Lung (tissue), 12 donors: Measurements from ENCODE around the gene KCTD17. TPM values are rescaled to one million over a fixed set of nuclear protein-coding genes. Genes with fewer than 3 reads are reported as not detected.

Experiments
- ATAC-seq: fragments of 200-7000 bp; cut with Tn5 transposase; one replicate; pipeline ENCODE4 v1.9.1; 2020; ENCODE audit warnings: moderate number of reproducible peaks; ENCODE audit not compliant: insufficient read depth, low FRiP score
- DNase-seq, 3 donors: peaks; one replicate each; pipeline ENCODE4 v3.0.0-alpha.2; 2013 to 2017
- H3K27ac ChIP-seq, 2 donors: one replicate each; pipeline ENCODE4 v1.5.1; 2013; ENCODE audit warnings: mild to moderate bottlenecking in 2 of 2, moderate library complexity in 2 of 2, control low read depth in 1 of 2, inconsistent platforms in 1 of 2, low read depth in 1 of 2, low read length in 1 of 2
- H3K27me3 ChIP-seq, 3 donors: one replicate each; pipeline ENCODE4 v1.5.1; 2013; ENCODE audit warnings: low read length in 2 of 3; ENCODE audit not compliant: control insufficient read depth in 3 of 3, insufficient read depth in 3 of 3
- H3K36me3 ChIP-seq, 4 donors: one replicate each; pipeline ENCODE4 v1.5.1; 2013; ENCODE audit warnings: low read length in 4 of 4, mild to moderate bottlenecking in 1 of 4, moderate library complexity in 1 of 4; ENCODE audit not compliant: control insufficient read depth in 4 of 4, insufficient read depth in 4 of 4
- H3K4me1 ChIP-seq, 5 donors: one replicate each; pipeline ENCODE4 v1.5.1; 2013; ENCODE audit warnings: low read length in 5 of 5, mild to moderate bottlenecking in 2 of 5, moderate library complexity in 1 of 5; ENCODE audit not compliant: control insufficient read depth in 5 of 5, insufficient read depth in 5 of 5
- H3K4me3 ChIP-seq: one replicate; pipeline ENCODE4 v1.5.1; 2013; ENCODE audit warnings: mild to moderate bottlenecking, control low read depth, moderate library complexity
- H3K9ac ChIP-seq, 2 donors: one replicate each; pipeline ENCODE4 v1.5.1; 2013; ENCODE audit warnings: low read length in 2 of 2, control low read depth in 1 of 2; ENCODE audit not compliant: insufficient read depth in 1 of 2
- H3K9me3 ChIP-seq, 4 donors: one replicate each; pipeline ENCODE4 v1.5.1; 2013; ENCODE audit warnings: low read length in 3 of 4, mild to moderate bottlenecking in 1 of 4, moderate library complexity in 1 of 4; ENCODE audit not compliant: control insufficient read depth in 4 of 4, insufficient read depth in 3 of 4
- WGBS, 2 donors: extraction: QIAGEN DNeasy Blood & Tissue Kit; methylation state at CpG; one replicate each; pipeline ENCODE4 v1.1.7; 2013; 5-methylcytosine and 5-hydroxymethylcytosine counted together
- polyA plus RNA-seq, 2 donors: library from polyadenylated mRNA; stranded (reverse); fragments of 200-250 nt; gene quantifications; one replicate each; pipeline ENCODE4 v1.2.1, GENCODE V29; 2013
- total RNA-seq, 2 donors: library from RNA; depleted of rRNA in 1 of 2; stranded (reverse); fragments of >200 nt in 1 of 2; gene quantifications; one replicate each; pipeline ENCODE4 v1.2.1, GENCODE V29; 2014 to 2021
- TF ChIP-seq, protein P1 (sequence below): IDR thresholded peaks from 2 replicates; pipeline ENCODE4 v1.5.1; 2012; ENCODE audit warnings: mild to moderate bottlenecking; ENCODE audit errors: control extremely low read depth, extremely low read depth
- donor health status: control.
- donor health status: control.
- donor health status: Bipolar disorder and iron deficiency.
- donor health status: healthy.
- donor health status: DM: yes; HTN: yes; CAD: no.

The KCTD17 gene
- total and polyA plus RNA-seq, 4 donors: 9.7 to 26.0 (median 18.3) TPM

DNA sequence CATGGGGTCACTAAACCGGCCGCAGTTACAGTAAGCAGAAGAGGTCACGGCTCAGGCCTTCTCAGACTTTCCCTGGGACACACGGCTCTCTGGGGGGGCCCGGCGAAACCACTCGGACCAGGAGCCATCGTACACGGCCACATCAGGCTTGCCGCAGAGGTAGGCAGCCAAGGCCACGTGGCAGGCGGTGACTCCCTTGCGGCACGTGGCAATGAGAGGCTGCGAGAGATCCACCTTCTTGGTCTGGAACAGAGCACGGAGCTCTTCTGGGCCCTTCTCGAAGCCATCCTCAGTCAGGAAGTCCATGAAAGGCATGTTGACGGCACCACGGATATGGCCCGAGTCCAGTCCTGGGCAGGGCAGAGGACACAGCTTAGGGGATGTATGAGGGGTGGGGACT is 40.6 kb upstream of the KCTD17 start:
- H3K27ac ChIP-seq: no peak overlapping the region
- DNase-seq: no peak
- H3K4me1 ChIP-seq: peaks cover 0 to 13% (median 0%) of the 10 kb centered on the region in 5 donors
- H3K36me3 ChIP-seq: no peaks in the 10 kb centered on the region
- no peak for ATAC-seq
- H3K9me3 ChIP-seq: no peaks in the 10 kb centered on the region
- H3K4me3 ChIP-seq: no peak overlapping the region
- 87 to 91% methylated on average over 20 of the region's 20 CpGs for WGBS, 2 donors
- TF ChIP-seq, protein P1, sequence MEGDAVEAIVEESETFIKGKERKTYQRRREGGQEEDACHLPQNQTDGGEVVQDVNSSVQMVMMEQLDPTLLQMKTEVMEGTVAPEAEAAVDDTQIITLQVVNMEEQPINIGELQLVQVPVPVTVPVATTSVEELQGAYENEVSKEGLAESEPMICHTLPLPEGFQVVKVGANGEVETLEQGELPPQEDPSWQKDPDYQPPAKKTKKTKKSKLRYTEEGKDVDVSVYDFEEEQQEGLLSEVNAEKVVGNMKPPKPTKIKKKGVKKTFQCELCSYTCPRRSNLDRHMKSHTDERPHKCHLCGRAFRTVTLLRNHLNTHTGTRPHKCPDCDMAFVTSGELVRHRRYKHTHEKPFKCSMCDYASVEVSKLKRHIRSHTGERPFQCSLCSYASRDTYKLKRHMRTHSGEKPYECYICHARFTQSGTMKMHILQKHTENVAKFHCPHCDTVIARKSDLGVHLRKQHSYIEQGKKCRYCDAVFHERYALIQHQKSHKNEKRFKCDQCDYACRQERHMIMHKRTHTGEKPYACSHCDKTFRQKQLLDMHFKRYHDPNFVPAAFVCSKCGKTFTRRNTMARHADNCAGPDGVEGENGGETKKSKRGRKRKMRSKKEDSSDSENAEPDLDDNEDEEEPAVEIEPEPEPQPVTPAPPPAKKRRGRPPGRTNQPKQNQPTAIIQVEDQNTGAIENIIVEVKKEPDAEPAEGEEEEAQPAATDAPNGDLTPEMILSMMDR: no peak
- H3K27me3 ChIP-seq: no peaks in the 10 kb centered on the region
- no peak overlapping the region for H3K9ac ChIP-seq

DNA sequence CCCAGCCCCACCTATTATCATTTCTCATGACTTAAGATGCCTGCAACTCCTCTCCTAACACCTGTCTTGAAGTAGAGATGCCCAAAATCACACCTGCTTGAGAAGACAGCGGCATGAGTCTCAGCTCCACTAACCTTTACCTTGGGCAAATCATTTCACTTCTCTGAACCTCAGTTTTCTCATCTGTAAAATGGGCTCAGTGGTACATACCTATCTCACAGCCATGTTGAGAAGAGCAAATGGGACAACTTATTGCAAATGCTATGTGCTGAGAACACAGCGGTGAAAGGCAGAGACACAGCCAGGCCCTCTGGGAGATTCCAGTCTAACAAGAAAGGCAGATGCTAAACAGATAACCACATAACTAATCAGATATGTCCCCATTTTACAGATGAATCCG is 40.1 kb upstream of the KCTD17 start:
- DNase-seq: no peak
- Histone ChIP-seq H3K27ac (no peak overlapping the region), H3K27me3 (no peaks in the 10 kb centered on the region), H3K36me3 (peaks cover 0 to 4% (median 0%) of the 10 kb centered on the region in 4 donors), H3K9me3 (no peaks in the 10 kb centered on the region), H3K4me3 (no peak overlapping the region), H3K4me1 (peaks cover 0 to 13% (median 2%) of the 10 kb centered on the region in 5 donors), H3K9ac (no peak overlapping the region)
- no peak for ATAC-seq
- WGBS, 2 donors: 94 to 97% methylated on average over 3 of the region's 3 CpGs
- TF ChIP-seq, protein P1: no peak

DNA sequence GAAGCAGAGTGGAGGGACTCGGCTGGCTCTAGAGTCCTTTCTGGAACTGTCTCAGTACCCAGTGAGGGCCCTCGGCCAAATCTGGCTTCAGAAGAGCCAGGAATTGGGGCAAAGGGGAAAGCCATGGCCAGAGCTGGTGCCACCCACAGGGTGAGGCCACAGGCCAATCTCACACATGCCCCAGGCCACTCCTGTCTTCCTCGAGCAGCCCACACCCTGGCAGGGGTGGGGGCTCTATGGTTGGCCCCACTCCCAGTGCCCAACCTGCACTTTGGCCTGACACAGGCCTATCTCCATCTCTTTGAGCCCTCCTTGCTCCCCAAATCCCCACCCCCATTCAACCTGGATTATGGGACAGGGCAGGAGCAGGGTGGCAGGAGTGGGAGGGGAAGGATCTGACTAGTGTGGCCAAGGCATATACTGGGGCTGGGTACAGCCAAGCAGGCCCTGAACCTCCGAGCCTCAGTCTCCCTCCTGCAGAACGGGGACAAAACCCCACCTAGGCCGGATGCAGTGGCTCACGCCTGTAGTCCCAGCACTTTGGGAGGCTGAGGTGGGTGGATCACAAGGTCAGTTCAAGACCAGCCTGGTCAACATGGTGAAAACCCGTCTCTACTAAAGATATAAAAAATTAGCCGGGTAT is 39.2 kb upstream of the KCTD17 start:
- Histone ChIP-seq H3K36me3 (peaks cover 0 to 4% (median 0%) of the 10 kb centered on the region in 4 donors), H3K4me1 (peaks cover 0 to 18% (median 11%) of the 10 kb centered on the region in 5 donors), H3K9me3 (no peaks in the 10 kb centered on the region), H3K9ac (no peak overlapping the region), H3K4me3 (no peak overlapping the region), H3K27me3 (no peaks in the 10 kb centered on the region), H3K27ac (no peak overlapping the region)
- DNase-seq (no peak), ATAC-seq (no peak)
- 81 to 94% methylated on average over 8 to 9 of the region's 9 CpGs for WGBS, 2 donors
- TF ChIP-seq, protein P1: no peak

DNA sequence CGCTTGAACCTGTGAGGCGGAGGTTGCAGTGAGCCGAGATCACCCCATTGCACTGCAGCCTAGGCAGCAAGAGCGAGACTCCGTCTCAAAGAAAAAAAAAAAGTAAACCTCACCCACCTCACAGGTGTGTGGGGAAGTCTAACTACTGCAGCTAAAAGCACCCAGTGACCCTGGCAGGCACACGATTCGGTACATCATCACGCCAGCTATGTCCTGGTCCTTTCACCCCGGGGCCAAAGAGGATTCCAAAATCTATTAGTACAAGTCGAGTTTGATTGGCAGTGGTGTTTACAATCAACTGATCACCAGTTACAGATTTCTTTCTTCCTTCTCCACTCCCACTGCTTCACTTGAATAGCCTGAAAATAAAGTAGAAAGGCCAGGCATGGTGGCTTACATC is 38.6 kb upstream of the KCTD17 start:
- TF ChIP-seq, protein P1: no peak
- Histone ChIP-seq H3K27ac (no peak overlapping the region), H3K27me3 (no peaks in the 10 kb centered on the region), H3K4me3 (no peak overlapping the region), H3K9ac (no peak overlapping the region), H3K9me3 (no peaks in the 10 kb centered on the region), H3K4me1 (peaks cover 0 to 22% (median 15%) of the 10 kb centered on the region in 5 donors), H3K36me3 (peaks cover 0 to 8% (median 0%) of the 10 kb centered on the region in 4 donors)
- ATAC-seq (no peak), DNase-seq (no peak)
- 84 to 92% methylated on average over 10 of the region's 10 CpGs for WGBS, 2 donors
